HG02943 (cell line): ENCODE data around the gene FOXL3.

Source experiments
- ATAC-seq: cut with Tn5 transposase; IDR thresholded peaks from one replicate; pipeline ENCODE4 v1.9.1; 2021; ENCODE audit warnings: mild to moderate bottlenecking, low read depth, moderate library complexity; ENCODE audit not compliant: unreplicated experiment

FOXL3 gene

DNA sequence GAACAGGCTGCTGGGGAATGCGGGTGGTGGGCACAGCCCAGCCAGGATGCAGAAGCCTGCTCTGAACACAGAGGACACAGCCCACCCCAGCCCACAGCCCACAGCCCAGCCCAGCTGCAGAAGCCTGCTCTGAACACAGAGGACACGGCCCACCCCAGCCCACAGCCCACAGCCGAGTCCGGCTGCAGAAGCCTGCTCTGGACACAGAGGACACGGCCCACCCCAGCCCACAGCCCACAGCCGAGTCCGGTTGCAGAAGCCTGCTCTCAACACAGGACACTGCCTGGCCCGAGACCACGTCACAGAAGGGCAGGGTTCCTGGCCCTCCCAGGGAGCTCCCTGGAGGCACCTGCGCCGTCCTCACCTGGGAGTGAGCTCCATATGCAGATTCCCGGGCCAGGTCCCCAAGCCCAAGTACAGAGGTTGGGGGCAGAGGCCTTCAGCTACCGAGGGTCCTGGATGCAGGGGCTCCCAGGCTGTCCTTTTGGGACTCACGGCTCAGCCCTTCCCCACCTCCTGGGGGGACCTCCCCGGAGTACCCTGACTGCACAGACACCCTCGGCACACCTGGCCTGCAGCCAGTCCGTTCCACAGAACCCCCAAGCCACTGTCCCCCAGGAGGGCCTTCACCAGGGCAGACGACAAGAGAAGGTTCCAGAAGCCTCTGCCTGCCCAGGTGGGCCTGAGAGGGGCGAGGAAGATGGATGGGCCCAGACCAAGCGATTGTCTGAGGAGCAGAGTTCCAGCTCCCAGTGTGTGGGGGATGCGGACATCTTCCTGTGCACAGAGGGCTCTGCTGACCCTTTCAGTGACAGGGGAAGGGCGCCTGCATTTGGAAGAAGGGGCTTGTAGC lies 23.7 kb upstream of the FOXL3 start:
- no peak for ATAC-seq

DNA sequence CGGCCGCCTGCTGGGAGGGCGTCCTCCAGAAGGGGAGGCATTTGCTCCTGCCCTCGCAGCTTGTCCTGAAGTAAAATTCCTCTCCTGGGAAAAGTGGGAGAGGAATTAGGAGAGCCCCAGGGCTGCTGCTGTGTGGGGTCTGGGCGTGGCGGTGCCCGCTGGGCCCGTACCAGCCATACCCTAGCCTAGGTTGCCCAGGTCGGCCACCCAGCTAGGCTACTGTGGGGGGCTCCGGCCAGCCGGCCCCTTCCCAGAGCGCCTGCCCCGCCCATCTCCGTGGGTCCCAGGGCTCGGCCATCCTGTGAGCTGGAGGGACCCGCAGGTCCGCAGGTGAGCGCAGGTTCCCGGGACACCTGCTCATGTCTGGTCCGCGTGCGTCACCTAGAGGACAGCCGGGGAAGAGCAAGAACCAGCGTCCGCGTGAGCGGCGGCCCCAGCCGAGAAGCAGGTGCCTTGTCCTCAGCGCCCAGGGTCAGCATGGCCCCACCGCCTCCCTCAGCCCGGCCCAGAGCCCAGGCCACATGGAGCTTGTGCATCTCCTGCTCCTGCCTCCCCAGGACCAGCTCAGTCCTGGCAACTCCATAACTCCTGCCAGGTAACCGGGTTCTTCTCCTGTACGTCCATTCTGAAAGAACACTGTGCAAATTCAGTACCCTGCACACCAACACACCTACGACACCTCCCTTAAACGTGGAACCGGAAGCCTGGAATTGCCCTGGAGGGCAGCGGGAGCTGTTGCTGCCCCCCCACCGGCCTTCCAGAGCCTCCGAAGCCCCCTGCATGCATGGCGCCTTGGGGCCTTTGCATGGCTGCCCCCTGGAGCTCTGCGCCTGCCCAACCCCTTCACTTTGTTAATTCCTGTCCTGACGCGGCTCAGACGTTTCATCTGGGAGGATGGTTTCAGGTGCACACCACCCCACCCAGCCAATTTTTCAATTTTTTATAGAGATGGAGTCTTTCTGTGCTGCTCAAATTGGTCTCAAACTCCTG lies 22.8 kb upstream of the FOXL3 start:
- no peak for ATAC-seq

DNA sequence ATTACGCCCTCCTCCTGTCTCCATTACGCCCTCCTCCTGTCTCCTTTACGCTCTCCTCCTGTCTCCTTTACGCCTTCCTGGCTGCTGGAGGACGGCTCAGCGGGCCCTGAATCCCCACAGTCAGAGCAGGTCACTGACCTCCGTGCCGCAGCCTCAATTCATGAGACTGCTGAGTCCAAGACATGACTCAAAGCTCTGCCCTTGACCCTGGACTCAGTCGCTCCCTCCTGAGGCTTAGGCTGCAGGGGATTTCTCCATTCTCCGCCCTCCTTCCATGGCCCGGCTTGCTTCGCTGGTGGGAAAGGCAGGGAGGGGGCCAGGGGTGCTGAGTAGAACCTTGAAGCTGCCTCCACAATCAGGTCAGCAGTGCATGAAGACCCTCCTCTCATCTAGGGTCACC lies 21.0 kb upstream of the FOXL3 start:
- no peak for ATAC-seq

DNA sequence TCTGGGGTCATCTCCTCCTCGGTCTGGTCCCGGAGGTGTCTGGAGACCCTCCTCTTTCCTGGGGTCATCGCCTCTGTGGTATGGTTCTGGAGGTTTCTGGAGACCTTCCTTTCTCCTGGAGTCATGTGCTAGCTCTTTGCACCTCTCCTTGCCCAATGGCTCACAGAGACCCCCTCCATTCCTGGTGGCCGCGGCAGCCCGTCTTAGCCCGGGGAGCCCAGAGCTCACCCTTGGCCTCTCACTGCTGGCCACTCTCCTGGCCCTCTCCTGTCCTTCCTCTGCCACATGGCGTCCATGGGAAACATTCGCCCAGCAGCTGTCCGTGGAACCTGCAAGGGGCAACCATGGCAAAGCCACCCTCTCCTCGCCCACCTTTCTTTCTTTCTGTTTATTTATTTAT lies 20.2 kb upstream of the FOXL3 start:
- no peak for ATAC-seq

DNA sequence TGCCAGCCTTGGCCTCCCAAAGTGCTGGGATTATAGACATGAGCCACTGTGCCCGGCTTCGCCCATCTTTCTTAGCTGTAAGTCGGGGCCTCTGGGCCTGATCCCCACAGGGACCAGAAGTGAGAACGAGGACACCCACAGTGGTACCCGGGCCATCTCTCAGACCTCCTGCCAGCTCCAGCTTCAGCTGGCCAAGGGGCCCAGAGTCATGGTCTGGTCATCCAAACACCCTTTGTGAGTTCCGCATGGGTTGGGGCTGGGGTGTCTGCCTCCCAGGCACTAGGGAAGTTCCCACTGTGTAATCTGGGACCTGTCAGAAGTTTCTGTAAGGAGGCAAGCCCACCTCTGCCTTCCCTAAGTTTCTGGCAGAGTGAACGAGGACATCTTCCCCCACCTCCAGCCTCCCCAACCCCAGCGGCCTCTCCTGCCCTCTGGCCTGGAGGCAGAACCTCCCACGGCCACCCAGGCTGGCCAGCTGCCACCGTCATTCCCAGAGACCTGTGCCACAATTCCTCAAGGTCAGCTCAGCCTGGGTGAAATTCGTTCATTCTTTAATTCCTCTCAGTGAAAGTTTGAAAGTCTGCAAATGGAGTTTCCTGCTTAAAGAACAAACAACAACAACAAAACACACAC lies 19.5 kb upstream of the FOXL3 start:
- ATAC-seq = no peak

DNA sequence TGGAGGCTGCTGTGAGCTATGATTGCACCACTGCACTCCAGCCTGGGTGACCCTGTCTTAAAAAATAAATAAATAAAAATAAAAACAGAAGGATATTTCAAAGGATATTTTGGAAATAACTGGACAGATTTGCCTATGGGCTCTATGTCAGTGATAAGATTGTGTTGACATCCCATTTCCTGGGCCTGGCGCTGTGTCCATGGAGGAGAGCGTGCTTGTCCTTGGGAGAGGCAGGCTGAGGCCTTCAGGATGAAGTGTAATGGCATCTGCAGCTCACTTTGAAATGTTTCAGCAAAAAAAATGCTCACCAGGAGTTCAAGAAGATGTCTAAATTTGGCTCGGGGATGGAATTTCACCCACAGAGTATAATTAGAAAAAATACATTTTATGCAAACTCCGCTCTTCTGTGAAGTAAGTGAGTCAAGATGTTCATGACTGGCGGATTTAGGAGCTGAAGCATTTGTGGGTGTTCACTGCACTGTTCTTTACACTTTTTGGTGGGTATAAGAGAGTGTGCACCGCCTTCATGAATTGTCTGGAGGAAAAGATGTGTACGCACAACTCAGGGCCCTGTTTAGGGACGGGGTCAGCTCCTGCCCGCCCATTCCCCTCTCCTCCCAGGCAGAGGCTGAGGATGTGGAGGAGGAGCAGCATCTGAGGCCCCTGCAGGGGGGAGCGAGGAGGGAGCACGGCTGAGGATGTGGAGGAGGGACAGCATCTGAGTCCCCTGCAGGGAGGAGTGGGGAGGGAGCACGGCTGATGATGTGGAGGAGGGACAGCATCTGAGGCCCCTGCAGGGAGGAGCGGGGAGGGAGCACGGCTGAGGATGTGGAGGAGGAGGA lies 18.5 kb upstream of the FOXL3 start:
- ATAC-seq = no peak

DNA sequence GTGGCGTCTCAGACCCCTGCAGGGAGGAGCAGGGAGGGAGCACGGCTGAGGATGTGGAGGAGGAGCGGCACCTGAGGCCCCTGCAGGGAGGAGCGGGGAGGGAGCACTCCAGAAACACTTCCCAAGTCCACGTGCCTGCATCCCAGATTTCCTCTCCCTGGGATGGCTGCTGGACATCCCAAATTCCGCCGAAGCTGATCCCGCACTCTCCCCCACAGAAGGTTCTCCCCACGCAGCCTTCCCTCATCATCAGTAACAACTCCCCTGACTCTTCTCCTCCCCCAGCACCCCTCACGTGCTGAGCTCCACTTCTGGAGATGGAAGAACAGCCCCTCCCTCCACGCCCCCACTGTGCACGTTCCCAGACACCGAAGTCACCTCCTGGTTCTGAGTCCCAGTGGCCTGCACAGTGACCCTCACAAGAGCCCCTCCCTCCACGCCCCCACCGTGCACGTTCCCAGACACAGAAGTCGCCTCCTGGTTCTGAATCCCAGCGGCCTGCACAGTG lies 17.8 kb upstream of the FOXL3 start:
- ATAC-seq = no peak

DNA sequence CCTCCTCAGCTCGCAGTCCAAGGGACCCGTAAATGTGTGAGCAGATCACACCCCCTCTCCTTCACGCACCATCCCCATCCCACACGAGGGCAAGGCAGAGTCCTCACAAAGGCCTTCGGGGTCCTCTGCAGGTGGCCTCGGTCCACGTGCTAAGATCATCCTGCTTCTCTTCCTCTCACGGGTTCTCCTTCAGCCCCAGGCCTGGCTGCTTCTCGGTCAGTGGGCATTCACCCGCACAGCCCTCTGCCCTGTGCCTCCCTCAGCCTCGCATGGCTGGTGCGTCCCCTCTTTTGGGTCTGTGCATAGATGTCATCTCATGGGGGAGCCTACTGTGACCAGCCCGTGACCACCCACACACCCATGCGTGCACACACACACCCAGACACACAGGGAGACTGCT lies 17.3 kb upstream of the FOXL3 start:
- ATAC-seq = no peak

DNA sequence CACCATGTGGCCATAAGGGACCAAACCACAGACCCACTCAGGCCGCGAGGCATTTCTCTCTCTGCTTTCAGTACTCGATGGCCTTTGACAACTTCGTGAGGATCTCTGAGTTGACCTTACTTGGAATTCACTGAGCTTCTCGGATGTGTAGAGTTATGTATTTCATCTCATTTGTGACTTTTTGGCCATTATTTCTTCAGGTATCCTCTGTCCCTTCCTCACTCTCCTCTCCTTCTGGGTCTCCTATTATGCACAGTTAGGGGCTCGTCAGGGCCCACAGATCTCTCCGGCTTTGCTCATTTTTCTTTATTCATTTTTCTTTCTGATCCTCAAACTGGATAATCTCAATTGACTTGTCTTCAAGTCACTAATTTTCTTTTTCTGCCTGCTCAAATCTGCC lies 16.6 kb upstream of the FOXL3 start:
- ATAC-seq = no peak

DNA sequence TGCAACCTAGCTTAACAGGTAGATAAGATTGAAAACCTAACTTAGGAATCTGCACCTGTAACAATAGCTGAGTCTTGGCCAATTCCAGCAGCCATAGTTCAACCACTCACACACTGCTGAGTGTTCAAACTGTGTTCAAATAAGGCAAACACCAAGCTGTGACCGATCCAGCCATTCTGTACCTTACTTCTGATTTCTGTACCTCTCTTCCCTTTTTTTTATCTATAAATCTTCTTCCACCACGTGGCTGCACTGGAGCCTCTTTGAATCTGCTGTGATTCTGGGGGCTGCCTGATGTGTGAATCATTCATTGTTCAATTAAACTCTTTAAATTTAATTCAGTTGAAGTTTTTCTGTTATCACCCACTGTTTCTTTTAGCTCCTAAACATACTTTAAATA lies 15.7 kb upstream of the FOXL3 start:
- ATAC-seq = no peak

DNA sequence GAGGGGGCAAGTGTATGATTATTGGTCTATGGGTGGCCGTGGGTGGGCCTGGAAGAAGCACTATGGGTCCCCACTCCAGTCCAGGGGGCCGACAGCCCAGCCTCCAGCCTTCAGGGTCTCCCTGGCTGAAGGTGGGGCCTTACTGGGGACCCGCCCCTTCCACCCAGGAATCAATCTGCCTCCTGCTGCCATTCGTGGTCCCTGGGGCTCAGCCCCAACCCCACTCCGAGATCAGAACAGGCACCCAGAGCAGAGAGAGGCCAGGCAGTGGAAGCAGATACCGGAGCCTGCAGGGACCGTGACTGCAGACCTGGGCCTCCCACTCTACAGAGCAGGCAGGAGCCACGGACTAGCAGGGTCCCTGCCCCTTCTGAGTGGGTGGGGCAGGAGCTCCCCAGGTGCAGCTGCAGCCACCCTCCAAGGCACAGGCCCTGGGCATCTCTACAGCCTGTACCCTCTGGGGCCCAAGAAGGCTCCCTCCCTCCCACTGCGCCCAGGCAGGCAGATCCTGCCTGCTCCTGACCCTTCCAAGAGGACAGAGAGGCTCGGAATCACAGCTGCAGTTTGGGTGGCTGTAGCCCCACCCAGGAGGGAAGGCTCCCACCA lies 13.6 kb upstream of the FOXL3 start:
- ATAC-seq = no peak

DNA sequence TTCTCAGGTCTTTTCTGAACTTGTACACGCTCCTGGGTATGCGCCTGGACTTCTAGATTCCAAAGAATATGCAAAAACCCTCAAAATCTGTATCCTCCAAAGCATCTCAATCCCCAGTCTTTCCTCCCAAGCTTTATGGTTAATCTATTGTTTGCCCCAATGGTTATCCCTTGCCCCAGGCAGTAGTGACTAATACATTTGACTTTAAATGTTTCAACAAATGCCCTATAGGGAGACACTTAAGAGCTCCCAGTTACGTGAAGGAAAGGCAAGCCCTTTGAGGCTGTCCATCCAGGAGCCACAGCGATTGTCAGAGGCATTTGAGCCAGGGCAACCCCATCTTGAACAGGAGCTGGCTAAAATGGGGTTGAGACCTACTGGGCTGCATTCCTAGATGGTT lies 12.7 kb upstream of the FOXL3 start:
- no peak for ATAC-seq

DNA sequence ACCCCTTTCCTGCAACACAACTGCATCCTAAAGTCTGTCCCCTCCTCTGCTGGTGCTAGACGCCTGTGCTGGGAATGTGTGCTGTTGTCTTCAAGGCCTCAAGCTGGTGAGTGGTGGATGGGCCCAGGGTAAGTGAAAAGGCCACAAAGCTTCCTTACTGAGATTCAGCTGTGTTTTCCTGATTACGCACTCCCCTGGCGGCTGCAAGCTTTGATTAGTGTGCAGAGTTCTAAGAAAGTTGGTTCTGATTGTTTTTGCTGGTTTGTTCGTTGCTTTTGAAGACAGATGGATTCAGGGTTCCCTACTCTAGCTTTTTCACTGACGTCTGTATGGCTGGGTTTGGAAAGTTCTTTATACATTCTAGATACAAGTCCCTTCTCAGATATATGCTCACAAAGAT lies 11.9 kb upstream of the FOXL3 start:
- ATAC-seq = no peak

DNA sequence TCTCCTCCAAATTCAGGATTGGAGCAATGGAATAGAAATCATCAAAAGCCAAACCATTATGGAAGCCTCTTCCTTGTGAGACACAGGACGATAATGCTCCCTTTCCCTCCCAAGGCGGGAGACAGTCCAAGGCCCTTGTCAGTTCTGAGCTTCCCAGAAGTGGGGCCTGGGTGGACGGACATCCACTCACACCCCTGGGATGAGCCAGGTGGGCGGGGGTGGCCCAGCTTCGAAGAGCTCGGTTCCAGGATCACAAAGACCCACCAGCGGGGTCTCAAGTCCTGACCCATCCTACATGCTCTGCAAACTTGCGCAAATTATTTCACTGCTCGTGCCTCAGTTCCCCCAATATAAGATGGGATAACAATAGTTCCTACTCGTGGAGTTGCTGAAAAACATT lies 10.1 kb upstream of the FOXL3 start:
- ATAC-seq = no peak

DNA sequence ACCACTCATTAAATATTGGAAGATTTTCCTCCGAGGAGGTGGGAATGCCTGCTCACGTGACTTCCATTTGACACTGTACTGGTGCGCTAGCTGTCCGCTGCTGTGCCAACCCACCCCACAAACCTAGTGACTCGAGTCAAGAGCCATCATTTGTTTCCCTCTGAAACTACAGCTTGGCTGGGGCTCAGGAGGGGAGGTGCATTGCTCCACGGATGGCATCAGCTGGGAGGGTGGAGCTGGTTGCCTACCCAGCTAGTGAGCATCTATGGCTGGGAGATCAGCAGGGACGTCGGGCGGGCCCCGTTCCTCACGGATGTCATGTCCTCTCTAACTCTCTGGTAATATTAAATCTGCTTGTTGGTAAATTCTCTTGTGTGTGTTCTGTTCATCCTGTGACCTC lies 9.5 kb upstream of the FOXL3 start:
- no peak for ATAC-seq

DNA sequence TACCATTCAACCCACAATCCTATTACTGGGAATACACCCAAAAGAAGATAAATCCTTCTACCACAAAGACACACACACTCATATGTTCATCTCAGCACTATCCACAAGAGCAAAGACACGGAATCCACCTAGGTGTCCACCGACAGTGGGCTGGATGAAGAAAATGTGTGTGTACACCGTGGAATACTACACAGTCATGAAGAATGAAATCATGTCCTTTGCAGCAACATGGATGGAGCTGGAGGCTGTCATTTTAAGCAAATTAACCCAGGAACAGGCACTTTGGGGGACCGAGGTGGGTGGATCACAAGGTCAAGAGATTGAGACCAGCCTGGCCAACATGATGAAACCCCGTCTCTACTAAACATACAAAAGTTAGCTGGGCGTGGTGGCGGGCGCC lies 8.3 kb upstream of the FOXL3 start:
- no peak for ATAC-seq

DNA sequence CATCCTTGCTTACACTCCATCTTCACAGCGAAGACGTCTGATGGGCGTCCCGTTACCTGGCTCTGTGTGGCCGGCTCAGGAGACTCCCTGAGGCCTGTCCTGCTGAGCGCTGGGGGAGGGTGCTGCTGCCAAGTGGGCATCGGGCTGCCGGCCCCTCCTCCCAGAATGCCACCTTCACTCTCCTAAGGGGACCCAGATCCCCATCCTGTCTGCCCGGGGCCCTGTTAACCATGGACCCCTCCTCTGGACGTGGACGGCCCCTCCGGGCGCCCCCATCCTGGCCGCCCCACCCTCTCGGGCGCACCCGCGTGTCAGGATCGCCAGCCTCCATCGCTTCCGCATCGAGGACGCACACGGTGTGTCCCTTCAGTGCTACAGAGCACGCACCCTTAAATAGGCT lies 7.3 kb upstream of the FOXL3 start:
- ATAC-seq = no peak

DNA sequence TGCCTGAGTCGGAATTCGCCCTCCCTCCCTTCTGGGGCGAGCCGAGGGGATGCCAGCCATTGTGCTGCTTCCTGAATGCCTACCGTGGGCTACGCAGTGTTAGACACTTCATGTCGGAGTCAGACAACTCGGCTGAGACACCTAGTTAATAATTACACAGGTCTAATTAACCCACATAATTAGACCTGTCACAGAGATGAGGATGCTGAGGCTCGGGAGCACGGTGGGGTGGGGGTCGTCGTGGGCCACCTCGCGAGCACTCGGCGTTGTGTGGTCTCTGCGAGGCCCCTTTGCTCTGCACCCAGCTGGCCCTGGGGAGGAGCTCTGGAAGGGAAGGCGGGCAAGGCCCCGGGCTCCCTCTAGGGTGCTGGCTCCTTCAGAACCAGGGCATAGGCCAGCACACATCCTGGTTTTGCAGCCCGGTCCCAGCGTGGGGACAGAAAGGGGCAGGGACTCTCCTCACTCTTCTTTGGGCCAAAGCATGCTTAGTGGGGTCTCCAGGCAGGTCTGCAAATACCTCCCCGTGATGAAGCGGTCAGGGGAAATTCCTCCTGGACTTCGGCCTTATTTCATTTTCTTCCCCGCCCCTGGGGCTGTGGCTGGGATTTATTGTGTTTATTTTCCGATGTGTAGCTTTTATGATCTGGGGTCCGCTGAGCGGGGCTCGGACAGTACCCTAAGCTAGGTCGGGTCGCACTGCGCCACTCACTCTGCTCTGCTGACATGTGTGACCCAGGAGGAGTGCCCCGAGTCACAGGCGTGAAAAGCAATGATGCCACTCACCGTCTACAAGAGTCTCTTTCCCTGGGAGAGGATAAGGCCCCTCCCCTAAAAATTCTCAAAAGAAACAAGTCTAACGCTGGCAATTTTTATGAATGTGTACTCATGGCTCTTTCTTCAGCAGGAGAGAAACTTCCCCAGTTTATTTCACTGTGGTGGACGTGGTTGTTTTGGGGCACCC lies 4.9 kb upstream of the FOXL3 start:
- ATAC-seq = no peak

DNA sequence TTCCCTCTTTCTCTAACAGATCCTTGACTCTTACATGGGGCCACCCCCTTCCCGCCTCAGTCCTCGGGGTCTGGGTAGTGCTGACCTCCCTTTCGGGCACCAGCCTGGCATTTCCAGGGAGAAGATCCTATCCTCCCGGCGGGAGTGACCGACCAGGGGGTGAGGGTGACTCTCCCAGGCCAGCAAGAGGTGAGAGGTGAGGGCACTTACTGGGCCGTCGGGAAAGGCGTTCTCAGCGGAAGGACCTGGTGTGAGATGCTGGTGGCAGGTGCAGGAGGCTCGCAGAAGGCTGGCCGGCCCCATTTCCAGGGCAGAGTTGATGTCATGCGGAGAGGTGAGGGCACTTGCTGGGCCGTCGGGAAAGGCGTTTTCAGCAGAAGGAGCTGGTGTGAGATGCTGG lies 4.2 kb upstream of the FOXL3 start:
- no peak for ATAC-seq
